GM18858 (cell line): ENCODE measurements around the gene SORBS2.

ENCODE experiments used
- ATAC-seq: cut with Tn5 transposase; IDR thresholded peaks from one replicate; pipeline ENCODE4 v1.9.1; 2021; ENCODE audit not compliant: unreplicated experiment

SORBS2 gene

GRCh38 chr4:185536411-185536709, 275.6 kb downstream of the SORBS2 start:
- no peak for ATAC-seq

DNA sequence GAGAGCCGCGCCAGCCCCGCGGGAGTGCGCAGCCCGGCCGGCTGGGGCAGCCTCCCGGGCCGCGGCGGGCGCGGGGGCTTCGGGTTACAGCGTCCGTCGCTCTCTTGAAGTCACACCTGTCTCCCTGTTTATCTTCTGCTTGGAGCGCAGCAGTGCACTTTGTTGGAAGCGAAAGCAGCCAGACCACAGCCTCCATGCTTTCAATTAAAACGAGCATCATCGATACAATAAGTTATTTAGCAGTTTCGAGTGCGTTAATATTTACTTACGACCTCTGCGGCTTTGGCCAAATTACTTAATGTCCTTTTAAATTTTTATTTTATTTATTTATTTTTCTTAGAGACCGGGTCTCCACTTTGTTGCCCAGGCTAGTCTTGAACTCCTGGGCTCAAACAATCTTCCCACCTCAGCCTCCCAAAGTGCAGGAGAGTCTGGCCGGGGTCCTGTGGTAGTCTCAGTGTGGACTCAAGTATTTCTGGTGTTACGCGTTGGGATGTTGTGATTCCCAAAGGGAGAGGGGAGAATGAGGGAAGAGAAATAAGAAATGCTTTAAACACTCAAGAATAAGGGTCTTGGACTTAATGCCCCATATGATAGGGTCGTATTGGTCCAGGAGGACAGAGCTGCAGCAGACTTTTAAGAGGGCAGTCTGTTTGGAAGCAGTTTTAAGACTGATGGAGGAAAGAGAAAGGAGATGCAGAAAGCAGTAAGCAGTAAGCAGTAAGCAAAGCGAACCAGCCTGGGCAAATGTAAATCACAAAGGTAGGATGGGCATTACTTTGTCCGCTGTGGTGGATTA, 276.2 kb downstream of the SORBS2 start:
- ATAC-seq, result no peak
